Left lobe of liver (tissue), 2 donors: Measurements from ENCODE around the gene COL4A2. TPM values are rescaled to one million over a fixed set of nuclear protein-coding genes. Genes with fewer than 3 reads are reported as not detected.

Source experiments
- ATAC-seq: fragments of 200-7000 bp; cut with Tn5 transposase; one replicate; pipeline ENCODE4 v1.9.1; 2020; ENCODE audit warnings: mild to moderate bottlenecking, moderate library complexity
- DNase-seq: peaks from one replicate; pipeline ENCODE4 v3.0.0-alpha.2; 2020; ENCODE audit warnings: low spot score
- total RNA-seq: library from RNA; stranded (reverse); gene quantifications from one replicate; pipeline ENCODE4 v1.2.1, GENCODE V29; 2021
- donor health status: DM: no; HTN: no; CAD: no; lungs with moderate emphysema.
- donor health status: DM: no; HTN: yes; CAD: no.

Gene COL4A2
- total RNA-seq, 1 donor from 2014 or later = 12.4 TPM

GRCh38 chr13:110464556-110465333, 157.7 kb downstream of the COL4A2 start:
- no peak for DNase-seq
- ATAC-seq = no peak

GRCh38 chr13:110465696-110466095, 158.6 kb downstream of the COL4A2 start:
- no peak for ATAC-seq

GRCh38 chr13:110466266-110466915, 159.3 kb downstream of the COL4A2 start:
- ATAC-seq = no peak
- no peak for DNase-seq

More at GRCh38 chr13:110465696-110466095, 158.6 kb downstream of the COL4A2 start:
- no peak for DNase-seq

GRCh38 chr13:110467516-110468110, 160.5 kb downstream of the COL4A2 start:
- ATAC-seq = no peak
- DNase-seq = no peak

- DNase-seq = no peak
- no peak for ATAC-seq
Measured at GRCh38 chr13:110468986-110469495, 162.0 kb downstream of the COL4A2 start.

GRCh38 chr13:110469597-110469996, 162.5 kb downstream of the COL4A2 start:
- ATAC-seq (no peak), DNase-seq (no peak)

- peak; percentile 50 for ATAC-seq
- no peak for DNase-seq
Measured at GRCh38 chr13:110470272-110471009, 163.4 kb downstream of the COL4A2 start.

GRCh38 chr13:110471156-110471832, 164.2 kb downstream of the COL4A2 start:
- DNase-seq (no peak), ATAC-seq (no peak)

GRCh38 chr13:110471833-110472162, 164.7 kb downstream of the COL4A2 start:
- ATAC-seq = peak; percentile 68
- no peak for DNase-seq

GRCh38 chr13:110472904-110473563, 165.9 kb downstream of the COL4A2 start:
- no peak for DNase-seq
- ATAC-seq = no peak

GRCh38 chr13:110474713-110475112, 167.6 kb downstream of the COL4A2 start:
- ATAC-seq (no peak), DNase-seq (no peak)

GRCh38 chr13:110475117-110475516, 168.0 kb downstream of the COL4A2 start:
- no peak for DNase-seq
- ATAC-seq = no peak

GRCh38 chr13:110475550-110476219, 168.6 kb downstream of the COL4A2 start:
- ATAC-seq = no peak
- DNase-seq = no peak

- no peak for ATAC-seq
- no peak for DNase-seq
Measured at GRCh38 chr13:110476220-110476617, 169.1 kb downstream of the COL4A2 start.

GRCh38 chr13:110477706-110478245, 170.7 kb downstream of the COL4A2 start:
- ATAC-seq = no peak

GRCh38 chr13:110478405-110479214, 171.5 kb downstream of the COL4A2 start:
- DNase-seq = no peak
- ATAC-seq = no peak

More at GRCh38 chr13:110477706-110478245, 170.7 kb downstream of the COL4A2 start:
- DNase-seq = no peak

- ATAC-seq (no peak), DNase-seq (no peak)
Measured at GRCh38 chr13:110479215-110479545, 172.1 kb downstream of the COL4A2 start.

GRCh38 chr13:110479648-110480047, 172.6 kb downstream of the COL4A2 start:
- ATAC-seq (no peak), DNase-seq (no peak)
